ENCODE measurements around the gene NBPF8. TPM values are rescaled to one million over a fixed set of nuclear protein-coding genes. Genes with fewer than 3 reads are reported as not detected.
"Not testable (repeated sequence)": the region's sequence is repeated elsewhere in the genome, so short reads cannot be mapped to it uniquely, and the experiment has no call there.

The NBPF8 gene
- total RNA-seq, result 11.0 TPM

DNA sequence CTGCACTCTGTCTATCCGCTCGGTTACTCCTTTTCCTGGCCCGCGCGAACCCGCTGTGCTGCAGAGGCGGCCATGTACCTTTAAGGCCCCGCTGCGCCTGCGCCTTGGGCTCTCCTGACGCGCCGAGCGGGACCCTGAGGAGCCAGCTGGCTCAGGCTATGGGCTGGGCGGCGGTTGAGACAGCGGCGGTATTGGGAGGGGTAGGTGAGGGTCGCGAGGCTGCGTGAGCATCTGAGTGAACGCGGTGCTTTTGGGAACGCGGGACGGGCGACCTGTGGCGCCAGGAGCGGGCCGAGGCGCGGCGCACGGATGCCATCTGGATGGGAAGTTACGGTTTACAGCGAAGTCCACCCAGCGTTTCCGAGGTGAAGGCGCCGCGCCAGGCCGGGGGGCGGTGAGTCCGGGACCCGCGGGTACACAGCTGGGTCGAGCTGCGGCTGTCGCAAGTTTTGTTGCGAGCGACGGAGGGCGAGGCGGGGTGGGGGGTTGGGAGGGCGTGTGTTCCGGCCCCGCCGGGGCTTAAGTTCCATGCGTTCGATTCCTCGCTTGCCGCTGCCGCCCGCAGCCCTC, at the start of gene NBPF8:
TSS of gene NBPF8 (plus strand) at position 125 of the 570 bp plus-strand sequence. CDS start 21,488 bp downstream, outside the sequence.
- H3K9me3 ChIP-seq; intact Hi-C loops (cut with DNase I); DNase-seq (ENCODE audit: extremely low spot score in 2 of 2); H3K4me1 ChIP-seq; H3K27me3 ChIP-seq; H3K36me3 ChIP-seq: not testable (repeated sequence)
- Histone ChIP-seq H3K4me3 (peak within 1 kb of the TSS; percentile 56 to 60), H3K27ac (peak within 1 kb of the TSS; percentile 74)

- H3K27ac ChIP-seq; H3K27me3 ChIP-seq; H3K4me1 ChIP-seq; H3K9me3 ChIP-seq; H3K4me3 ChIP-seq; DNase-seq (ENCODE audit: extremely low spot score in 2 of 2); H3K36me3 ChIP-seq; intact Hi-C loops (cut with DNase I): not testable (repeated sequence)
Measured at GRCh38 chr1:120367709-120368108, 47.1 kb upstream of the NBPF8 start.

- H3K36me3 ChIP-seq; H3K27me3 ChIP-seq; H3K4me1 ChIP-seq; DNase-seq (ENCODE audit: extremely low spot score in 2 of 2); H3K4me3 ChIP-seq; H3K27ac ChIP-seq; H3K9me3 ChIP-seq; intact Hi-C loops (cut with DNase I): not testable (repeated sequence)
Measured at GRCh38 chr1:120386651-120387050, 28.2 kb upstream of the NBPF8 start.

DNA sequence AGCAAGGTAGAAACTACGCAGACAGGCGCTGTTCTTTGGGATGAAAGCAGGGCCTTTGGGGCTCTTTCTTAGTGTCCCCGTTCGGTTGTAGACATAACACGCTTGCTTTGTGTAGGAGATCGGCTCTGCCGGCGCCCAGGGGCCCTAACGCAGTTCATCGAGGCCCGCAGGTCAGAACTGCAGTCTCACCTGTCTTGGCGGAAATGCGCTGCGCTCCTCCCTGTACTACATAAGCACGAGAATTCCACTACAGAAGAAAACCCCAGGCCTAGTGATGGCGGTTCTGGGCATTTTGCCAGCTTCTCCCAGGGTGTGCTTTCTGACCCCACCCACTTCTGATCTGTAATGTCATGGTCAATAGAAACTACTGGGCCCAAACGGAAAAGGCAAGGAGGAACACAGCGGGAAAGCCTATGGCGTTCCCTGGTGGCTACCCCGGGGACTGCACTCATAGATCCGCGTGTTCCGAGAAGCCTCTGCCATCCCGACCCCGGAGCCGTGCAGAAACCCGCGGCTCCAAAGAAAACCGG, 26.2 kb upstream of the NBPF8 start:
- H3K4me3 ChIP-seq; H3K27me3 ChIP-seq; H3K9me3 ChIP-seq; H3K4me1 ChIP-seq; DNase-seq (ENCODE audit: extremely low spot score in 2 of 2); H3K27ac ChIP-seq; H3K36me3 ChIP-seq; intact Hi-C loops (cut with DNase I): not testable (repeated sequence)

- intact Hi-C loops (cut with DNase I), result not testable (repeated sequence)
Measured at GRCh38 chr1:120391365-120391764, 23.5 kb upstream of the NBPF8 start.

DNA sequence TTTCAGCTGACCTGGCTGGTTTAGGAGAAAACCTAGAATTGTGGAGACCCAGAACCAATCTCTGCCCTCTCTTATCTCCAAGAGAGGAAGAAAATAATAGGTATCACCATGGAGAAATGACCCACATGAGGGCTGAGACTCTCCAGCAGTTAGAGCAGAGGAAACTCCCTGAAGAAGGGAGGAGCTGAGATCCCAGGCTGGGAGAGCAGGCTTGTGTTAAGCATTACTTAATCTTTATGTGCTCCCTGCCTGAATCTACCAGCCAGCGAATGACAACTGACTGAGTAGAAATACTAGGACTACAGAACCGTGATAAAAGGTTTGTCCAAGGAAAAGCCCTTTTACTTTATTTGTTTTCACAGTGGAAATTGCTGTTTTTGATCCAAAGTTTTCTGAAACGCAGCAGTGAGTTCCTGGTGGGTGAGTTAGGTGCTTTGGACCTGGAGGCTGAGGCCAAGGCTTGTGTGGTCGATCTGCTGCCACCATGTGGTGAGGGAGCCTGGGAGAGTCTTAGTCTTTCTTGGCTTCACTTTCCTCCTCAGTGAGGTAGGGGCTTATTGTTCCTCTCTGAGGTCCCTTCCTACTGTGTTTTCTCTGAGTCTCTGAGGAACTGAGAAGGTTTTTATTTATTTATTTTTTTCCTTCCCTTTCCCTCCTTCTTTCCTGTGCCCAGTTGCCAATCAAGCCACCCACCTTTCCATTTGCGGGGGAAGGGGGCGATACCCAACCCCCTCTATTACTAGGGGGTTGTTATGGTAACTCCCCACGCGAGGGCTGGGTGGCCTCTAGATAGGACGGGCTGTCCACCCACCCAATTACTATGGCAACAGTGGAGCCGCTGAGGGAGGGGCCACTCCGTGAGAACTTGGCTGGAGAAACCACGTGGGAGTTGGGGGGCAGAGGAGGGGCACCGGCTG, 21.3 kb upstream of the NBPF8 start:
- H3K9me3 ChIP-seq; H3K36me3 ChIP-seq; H3K27ac ChIP-seq; H3K4me3 ChIP-seq; H3K4me1 ChIP-seq; H3K27me3 ChIP-seq; DNase-seq (ENCODE audit: extremely low spot score in 2 of 2); intact Hi-C loops (cut with DNase I): not testable (repeated sequence)

More at GRCh38 chr1:120391365-120391764, 23.5 kb upstream of the NBPF8 start:
- not testable (repeated sequence) for H3K27me3 ChIP-seq; H3K9me3 ChIP-seq; H3K36me3 ChIP-seq; H3K4me1 ChIP-seq; H3K4me3 ChIP-seq; H3K27ac ChIP-seq; DNase-seq (ENCODE audit: extremely low spot score in 2 of 2)

GRCh38 chr1:120405348-120405747, 9.5 kb upstream of the NBPF8 start:
- DNase-seq (ENCODE audit: extremely low spot score in 2 of 2); H3K27me3 ChIP-seq; H3K4me3 ChIP-seq; H3K4me1 ChIP-seq; H3K9me3 ChIP-seq; H3K27ac ChIP-seq; H3K36me3 ChIP-seq; intact Hi-C loops (cut with DNase I): not testable (repeated sequence)

GRCh38 chr1:120414451-120414850, 384 bp upstream of the NBPF8 start:
- H3K27ac ChIP-seq; H3K36me3 ChIP-seq; H3K9me3 ChIP-seq; H3K27me3 ChIP-seq; DNase-seq (ENCODE audit: extremely low spot score in 2 of 2); intact Hi-C loops (cut with DNase I); H3K4me1 ChIP-seq: not testable (repeated sequence)
- H3K4me3 ChIP-seq, result peak overlapping the region; percentile 56 to 60

DNA sequence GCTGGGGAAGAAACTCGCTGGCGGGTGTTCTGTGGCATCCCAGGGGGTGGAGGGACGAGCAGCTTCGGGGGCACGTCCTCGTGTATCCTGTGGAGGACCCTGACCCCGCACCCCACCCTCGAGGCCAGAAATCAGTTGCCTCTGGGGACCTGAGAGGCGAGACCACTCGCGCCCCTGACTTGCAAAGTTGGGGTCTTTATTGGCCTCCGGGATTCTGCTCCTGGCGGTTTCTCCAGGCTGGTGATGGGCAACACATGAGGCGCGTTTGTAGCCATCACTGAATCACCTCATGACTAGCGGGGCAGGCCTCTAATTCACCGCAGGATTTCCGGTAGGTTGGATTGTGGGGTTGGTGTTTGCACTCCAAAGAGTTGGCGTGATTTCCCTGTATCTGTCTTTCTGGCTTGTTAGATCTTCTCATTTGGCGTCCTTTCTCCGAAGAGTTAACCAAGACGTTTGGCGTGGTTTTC, 692 bp downstream of the NBPF8 start:
- intact Hi-C loops (cut with DNase I), result not testable (repeated sequence)
- peak overlapping the region; percentile 74 for H3K27ac ChIP-seq

DNA sequence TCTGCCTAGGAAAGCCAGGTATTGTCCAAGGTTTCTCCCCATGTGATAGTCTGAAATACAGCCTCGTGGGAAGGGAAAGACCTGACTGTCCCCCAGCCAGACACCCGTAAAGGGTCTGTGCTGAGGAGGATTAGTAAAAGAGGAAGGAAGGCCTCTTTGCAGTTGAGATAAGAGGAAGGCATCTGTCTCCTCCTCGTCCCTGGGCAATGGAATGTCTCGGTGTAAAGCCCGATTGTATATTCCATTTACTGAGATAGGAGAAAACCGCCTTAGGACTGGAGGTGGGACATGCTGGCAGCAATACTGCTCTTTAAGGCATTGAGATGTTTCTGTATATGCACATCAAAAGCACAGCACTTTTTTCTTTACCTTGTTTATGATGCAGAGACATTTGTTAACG, 10.2 kb downstream of the NBPF8 start:
- DNase-seq (ENCODE audit: extremely low spot score in 2 of 2); H3K4me1 ChIP-seq; H3K9me3 ChIP-seq; H3K4me3 ChIP-seq; H3K27me3 ChIP-seq; H3K27ac ChIP-seq; intact Hi-C loops (cut with DNase I); H3K36me3 ChIP-seq: not testable (repeated sequence)

More for the DNA sequence above, 692 bp downstream of the NBPF8 start:
- not testable (repeated sequence) for H3K4me1 ChIP-seq, H3K9me3 ChIP-seq, H3K36me3 ChIP-seq, H3K27me3 ChIP-seq
- DNase-seq (ENCODE audit: extremely low spot score in 2 of 2), result peak in 1 of 2 donors; percentile 77
- peak overlapping the region; percentile 56 to 60 for H3K4me3 ChIP-seq

DNA sequence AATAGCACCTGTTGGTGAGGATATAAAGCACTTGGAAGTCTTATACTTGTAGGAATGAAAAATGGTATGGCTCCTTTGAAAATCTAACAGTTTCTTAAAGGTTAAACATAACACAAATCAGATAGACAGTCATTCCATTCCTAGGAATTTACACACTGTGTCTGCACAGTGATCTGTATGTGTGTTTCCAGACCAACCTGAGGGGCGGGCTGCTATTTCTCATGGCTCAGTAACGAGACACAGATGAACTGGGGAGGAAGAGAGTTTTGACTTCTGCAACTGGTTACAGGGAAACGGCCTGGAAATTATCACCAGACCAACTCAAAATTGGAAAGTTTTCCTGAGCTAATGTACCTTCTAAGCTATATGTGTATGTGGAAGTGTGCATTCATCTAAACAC, 16.8 kb downstream of the NBPF8 start:
- H3K9me3 ChIP-seq; H3K27ac ChIP-seq; H3K36me3 ChIP-seq; H3K4me3 ChIP-seq; H3K27me3 ChIP-seq; intact Hi-C loops (cut with DNase I); DNase-seq (ENCODE audit: extremely low spot score in 2 of 2); H3K4me1 ChIP-seq: not testable (repeated sequence)

DNA sequence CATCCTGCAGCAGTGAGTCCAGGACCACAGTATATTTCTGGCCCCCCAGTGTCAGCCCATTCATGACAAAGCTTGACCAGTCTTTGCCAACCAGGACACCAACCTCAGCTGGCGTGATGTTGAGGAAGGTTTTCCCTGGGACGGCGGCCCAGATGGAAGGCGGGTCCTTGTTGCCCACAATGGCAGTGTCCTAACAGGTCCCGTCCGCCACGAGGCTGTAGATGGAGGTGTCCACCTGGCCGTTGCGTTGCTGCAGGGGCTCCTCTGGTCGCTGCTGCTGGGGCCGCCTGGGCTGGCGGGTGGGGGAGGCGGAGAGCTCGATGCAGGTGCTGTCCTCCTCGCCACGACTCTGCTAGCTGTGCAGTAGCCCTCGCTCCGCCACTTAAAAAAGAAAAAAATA, 19.0 kb downstream of the NBPF8 start:
- H3K27me3 ChIP-seq; H3K27ac ChIP-seq; H3K4me1 ChIP-seq; H3K4me3 ChIP-seq; H3K9me3 ChIP-seq; intact Hi-C loops (cut with DNase I); DNase-seq (ENCODE audit: extremely low spot score in 2 of 2); H3K36me3 ChIP-seq: not testable (repeated sequence)

DNA sequence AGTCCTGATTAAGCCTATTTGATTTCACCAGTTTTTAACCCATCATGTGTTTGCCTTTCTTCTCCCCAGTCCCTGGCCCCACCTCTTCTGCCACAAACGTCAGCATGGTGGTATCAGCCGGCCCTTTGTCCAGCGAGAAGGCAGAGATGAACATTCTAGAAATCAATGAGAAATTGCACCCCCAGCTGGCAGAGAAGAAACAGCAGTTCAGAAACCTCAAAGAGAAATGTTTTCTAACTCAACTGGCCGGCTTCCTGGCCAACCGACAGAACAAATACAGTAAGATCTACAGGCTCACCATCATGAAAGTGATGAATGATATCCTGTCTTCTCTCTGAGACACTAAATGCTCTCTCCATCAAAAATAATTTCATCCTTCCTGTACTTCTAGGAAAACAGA, 34.3 kb downstream of the NBPF8 start:
- DNase-seq (ENCODE audit: extremely low spot score in 2 of 2); H3K27ac ChIP-seq; H3K4me1 ChIP-seq; intact Hi-C loops (cut with DNase I); H3K9me3 ChIP-seq; H3K27me3 ChIP-seq; H3K4me3 ChIP-seq; H3K36me3 ChIP-seq: not testable (repeated sequence)
